IPS DF 4.7 (cell line): ENCODE measurements around the gene VRTN.
"Not testable (repeated sequence)": the region's sequence is repeated elsewhere in the genome, so short reads cannot be mapped to it uniquely, and the experiment has no call there.

Experiments used
- DNase-seq: peaks from one replicate; pipeline ENCODE4 v3.0.0-alpha.2; 2013; ENCODE audit warnings: low spot score; ENCODE audit errors: extremely low read depth

Gene VRTN, protein sequence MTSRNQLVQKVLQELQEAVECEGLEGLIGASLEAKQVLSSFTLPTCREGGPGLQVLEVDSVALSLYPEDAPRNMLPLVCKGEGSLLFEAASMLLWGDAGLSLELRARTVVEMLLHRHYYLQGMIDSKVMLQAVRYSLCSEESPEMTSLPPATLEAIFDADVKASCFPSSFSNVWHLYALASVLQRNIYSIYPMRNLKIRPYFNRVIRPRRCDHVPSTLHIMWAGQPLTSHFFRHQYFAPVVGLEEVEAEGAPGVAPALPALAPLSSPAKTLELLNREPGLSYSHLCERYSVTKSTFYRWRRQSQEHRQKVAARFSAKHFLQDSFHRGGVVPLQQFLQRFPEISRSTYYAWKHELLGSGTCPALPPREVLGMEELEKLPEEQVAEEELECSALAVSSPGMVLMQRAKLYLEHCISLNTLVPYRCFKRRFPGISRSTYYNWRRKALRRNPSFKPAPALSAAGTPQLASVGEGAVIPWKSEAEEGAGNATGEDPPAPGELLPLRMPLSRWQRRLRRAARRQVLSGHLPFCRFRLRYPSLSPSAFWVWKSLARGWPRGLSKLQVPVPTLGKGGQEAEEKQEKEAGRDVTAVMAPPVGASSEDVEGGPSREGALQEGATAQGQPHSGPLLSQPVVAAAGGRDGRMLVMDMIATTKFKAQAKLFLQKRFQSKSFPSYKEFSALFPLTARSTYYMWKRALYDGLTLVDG

DNA sequence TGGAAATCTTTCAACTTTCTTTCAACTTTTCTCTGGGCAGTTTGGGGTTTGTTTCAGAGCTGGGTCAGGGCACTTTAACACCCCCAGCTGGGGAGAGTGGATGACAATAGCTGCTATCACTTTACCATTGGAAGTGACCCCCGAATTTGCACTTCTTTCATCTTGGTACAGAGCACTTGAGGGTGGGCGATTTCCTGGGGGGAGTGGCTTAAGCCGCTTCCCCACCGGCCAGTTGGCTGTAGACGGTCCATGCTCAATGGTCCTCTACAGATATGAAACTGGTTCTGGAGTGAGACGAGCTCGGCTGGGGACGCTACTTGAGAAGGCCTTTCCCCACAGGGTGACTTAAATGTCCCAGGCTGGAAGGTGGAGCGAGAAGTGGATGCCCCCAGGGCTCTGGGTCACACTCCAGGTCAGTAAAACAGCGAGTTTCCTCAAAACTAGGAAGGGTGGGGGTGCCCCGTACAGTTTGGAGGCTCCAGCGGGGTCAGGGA is at the start of gene VRTN:
Gene VRTN (plus strand): TSS at position 231 of the 494 bp plus-strand sequence. CDS start 8,313 bp downstream, outside the sequence.
- DNase-seq = no peak

DNA sequence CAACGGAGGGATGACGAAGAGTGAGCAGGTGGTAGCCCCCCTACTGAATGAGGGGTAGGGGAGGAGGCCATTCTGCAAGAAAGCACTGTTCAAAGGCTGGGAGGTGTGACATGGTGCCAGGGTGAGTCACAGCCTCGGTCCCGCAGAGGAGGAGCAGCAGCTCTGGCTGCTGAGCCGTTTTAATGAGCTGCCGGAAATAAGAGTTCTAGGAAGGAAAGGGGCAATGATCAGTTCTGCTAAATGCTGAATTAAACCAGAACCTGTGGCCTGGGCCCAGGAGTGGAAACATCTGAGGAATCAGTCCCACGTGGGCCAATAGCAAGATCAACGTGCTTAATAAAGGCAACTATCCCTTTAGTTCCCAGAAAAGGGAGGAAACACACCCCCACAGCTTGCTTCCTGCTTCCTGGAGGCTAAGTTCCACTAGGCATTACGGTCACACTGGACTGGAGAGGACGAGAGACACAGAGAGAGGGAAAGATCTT is 49.2 kb upstream of the VRTN start:
- no peak for DNase-seq

DNA sequence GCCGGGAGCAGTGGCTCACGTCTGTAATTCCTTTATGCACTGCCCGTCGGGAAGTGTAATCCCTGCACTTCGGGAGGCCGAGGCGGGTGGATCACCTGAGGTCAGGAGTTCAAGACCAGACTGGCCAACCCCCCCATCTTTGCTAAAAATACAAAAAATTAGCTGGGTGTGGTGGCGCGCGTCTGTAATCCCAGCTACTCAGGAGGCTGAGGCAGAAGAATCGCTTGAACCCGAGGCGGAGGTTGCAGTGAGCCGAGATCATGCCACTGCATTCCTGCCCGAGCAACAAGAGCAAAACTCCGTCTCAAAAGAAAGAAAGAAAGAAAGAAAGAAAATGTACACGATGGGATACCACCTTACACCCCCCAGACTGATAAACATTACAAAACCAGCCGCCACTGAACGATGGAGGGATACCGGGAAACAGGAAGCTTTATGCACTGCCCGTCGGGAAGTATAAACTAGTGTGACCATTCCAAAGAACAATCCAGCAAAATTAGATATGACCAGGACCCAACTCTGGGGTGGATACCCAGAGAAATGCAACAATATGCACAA is 46.6 kb upstream of the VRTN start:
- DNase-seq = no peak

DNA sequence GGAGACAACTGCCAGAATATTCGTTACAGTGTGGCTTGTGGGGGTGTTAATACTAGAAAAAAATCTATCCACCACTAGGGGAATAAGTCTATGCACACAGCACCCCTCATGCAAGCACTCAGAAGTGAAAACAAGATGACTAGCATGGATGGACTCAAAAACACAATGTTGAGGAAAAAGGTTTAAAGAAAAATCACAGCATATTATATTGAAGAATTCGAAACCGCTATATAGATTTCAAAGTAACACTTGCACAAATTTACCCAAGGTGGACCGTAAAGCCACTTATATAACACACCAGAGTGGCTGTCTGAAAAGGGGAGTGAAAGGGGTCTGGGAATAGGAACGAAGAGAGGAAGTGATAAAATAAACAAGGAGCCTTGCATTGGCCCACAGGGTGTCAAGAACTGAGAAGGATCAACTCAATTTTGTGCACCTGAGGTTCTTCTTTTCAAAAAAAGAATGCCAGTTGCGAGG is 46.1 kb upstream of the VRTN start:
- DNase-seq = no peak

DNA sequence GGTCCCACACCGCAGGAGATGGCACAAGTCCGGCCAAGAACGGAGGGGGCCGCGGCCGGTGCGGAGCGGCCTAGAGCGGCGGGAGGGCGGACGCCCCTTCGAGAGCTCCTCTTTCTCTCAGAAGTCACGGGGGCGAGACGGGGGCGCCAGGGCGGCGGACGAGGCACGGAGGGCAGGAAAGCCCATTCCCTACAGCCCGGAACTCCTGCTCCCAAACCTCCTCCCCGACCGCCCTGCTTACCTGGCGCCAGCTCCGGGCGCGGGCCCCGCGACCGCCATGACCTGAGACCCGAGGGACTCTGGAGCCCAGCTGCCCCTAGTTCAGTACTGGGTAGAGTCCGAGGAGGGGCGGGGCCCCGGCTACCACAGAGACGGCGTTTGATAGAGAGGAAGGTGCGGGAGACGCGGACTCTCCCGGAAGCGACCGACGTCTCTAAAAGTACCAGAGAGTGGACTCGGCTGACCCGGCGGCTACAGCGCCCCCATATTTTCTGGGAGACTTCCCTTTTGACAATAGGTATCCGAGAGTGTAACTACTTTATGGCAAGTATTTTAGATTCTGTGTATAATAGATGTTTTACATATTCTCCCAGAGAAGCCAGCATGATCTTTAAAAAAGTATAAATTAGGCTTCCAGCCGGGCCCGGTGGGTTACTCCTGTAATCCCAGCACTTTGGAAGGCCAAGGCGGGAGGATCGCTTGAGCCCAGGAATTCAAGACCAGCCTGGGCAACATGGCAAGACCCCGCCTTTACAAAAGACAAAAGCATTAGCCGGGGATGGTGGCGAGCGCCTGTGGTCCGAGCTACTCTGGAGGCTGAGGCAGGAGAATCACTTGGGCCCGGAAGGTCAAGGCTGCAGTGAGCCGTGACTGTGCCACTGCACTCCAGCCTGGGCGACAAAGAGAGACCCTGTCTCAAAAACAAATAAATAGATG is 45.4 kb upstream of the VRTN start, which contains the start of gene ABCD4:
Gene ABCD4 (minus strand): TSS at position 301 of the 936 bp plus-strand sequence. CDS start 22 bp downstream, at position 279.
- DNase-seq = no peak

DNA sequence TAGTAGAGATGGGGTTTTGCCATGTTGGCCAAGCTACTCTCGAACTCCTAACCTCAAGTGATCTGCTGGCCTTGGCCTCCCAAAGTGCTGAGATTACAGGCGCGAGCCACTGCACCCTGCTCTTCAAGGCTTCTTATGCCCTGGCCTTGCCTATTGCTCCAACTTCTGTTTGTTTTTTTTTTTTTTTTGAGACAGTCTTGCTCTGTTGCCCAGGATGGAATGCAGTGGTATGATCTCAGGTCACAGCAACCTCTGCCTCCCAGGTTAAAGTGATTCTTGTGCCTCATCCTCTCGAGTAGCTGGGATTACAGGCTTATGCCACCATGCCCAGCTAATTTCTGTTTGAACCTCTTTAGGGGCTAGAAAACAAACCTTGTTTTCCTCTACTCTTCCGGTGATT is 39.6 kb upstream of the VRTN start:
- DNase-seq = no peak

DNA sequence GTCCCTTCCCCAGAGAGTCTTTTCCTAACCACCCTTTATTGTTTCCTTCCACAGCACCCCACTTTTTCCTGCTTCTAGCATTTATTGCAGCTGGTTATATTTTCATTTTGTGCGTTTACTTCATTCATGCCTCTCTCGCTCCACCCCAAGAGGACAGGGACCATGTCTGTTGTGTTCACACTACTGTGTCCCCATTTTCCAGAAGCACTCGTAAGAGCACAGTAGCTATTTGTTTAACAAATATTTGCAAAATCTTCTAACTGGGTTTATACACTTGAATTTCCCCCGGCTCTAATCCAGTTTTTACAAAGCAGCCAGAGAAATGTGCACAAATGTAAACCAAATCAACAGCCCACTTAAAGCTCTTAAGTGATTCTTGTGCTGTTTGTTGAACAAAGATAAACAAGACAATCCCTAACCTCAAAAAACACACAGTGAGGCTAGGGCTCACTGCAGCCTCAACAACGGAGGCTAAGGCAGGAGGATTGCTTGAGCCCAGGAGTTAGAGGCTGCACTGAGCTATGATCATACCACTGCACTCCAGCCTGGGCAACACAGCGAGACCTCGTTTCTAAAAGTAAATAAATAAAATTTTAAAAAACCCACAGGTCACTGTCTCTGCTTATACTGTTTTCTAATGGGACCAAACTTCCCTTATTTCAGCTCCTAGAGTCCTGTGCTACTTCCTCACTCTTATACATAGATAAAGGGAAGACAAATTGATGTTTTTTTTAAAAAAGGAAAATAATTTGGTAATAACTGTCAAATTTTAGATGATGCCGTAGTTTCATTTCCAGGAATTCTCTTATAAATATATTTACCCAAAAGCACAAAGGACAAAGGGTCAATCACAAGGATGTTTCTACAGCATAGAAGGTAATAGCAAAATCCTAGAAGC is 38.9 kb upstream of the VRTN start:
- no peak for DNase-seq

DNA sequence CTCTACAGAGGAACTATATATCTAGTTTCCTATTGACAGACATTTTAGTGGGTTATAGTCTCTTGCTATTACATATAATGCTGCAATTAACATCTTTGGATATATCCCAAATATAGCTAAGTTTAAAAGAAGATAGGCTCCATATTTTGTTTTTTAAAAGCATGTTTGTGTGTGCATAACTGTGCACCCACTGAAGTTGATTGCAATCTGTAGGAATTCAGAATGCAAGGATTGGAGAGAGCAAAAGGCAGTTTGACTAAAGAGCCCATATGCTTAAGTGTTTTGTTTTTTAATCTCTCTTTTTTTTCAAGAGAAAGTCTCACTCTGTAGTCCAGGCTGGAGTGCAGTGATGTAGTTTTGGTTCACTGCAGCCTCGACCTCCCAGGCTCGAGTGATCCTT is 36.1 kb upstream of the VRTN start:
- no peak for DNase-seq

DNA sequence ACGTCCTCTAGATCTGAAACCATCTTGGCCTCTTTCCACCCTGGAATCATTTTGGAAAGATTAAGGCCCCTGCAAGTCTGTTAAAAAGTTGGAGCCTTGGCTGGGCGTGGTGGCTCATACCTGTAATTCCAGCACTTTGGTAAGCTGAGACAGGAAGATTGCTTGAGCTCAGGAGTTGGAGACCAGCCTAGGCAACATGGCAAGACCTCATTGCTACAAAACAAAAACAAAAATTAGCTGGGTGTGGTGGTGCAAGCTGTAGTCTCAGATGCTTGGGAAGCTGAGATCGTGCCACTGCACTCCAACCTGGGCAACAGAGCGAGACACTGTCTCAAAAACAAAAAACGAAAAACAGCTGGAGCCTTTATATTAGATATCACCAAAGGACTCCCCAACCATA is 34.7 kb upstream of the VRTN start:
- no peak for DNase-seq

DNA sequence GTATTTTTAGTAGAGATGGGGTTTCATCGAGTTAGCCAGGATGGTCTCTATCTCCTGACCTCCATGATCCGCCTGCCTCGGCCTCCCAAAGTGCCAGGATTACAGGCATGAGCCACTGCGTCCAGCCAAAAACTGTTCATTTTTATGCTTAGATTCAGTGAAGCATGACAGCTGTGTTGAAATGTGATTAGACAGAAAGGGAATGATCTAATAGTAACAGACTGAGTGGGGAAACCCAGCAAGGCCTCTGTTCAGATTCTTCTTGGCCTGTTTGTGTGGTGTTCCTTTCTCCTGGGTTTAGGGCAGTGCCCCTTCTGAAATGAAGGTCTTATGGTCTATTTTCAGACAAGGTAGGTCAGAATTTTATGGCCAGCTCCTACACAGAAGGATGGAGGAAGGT is 33.7 kb upstream of the VRTN start:
- DNase-seq = no peak

DNA sequence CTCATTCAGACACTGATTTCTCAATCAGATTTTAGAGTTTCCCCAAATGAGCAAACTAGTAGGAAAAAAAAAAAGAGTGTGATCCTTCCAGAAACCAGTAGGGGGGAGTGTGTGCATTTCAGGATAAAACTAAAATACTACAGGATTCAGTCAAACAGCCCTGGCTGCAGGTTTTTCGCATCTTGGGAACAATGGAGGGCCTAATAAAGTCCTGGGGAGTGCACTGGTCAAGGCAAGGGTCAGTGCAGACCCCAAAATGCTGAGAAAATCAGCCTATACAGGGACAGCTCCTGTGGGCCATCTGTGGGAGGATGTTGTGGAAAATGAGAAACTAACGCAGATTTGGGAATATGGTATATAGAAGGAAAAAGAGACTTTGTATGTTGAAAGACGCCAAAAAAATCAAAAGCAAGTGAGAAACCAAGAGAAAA is 23.3 kb upstream of the VRTN start:
- no peak for DNase-seq

DNA sequence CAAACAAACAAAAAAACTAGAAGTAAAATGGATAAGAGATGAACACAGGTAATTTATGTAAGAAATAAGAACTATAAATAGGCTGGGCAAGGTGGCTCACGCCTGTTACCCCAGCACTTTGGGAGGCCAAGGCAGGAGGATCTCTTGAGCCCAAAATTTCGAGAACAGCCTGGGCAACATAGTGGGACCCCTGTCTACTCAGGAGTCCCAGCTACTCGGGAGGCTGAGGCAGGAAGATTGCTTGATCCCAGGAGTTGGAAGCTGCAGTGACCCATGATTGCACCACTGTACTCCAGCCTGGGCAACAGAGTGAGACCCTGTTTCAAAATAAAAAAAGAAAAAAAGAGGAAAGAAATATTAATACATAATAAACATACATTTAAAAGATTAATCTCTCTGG is 22.8 kb upstream of the VRTN start:
- DNase-seq = no peak

DNA sequence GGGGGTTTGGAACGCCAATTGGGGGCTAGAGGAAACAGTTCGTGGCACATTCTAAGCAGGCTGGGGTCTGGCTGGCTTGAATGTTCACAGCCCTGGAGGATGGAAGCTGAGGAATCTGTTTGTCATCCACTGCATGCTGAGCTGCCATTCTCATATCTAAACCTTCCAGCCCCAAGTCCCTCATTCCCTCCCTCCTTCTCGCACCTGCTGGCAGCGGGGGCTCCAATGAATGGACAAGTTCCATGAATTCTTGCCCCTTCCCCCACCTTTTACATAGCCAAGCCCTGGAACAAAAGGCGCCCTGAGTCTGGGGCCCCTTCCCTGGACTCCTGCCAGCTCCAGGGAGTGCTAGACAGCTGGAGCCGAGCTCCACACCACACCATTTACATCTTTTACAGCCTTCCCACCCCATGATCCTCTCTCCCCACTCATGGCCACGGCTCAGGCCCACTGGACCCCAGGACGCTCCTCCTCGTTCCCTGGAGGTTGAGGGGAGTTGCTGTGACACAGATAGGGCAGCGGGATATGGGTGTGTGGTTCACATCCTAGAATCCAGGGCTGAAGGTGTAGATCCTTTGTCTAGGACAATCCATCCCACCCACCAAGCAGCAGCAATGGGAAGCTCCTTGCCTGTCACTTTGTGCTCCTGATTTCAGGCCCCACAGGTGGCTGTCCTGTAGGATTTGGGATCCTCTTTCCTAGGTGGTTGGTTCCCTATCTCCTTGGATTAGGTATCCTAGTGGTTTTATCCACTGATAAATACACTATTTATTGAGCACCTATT is 21.7 kb upstream of the VRTN start:
- peak; percentile 96 for DNase-seq

DNA sequence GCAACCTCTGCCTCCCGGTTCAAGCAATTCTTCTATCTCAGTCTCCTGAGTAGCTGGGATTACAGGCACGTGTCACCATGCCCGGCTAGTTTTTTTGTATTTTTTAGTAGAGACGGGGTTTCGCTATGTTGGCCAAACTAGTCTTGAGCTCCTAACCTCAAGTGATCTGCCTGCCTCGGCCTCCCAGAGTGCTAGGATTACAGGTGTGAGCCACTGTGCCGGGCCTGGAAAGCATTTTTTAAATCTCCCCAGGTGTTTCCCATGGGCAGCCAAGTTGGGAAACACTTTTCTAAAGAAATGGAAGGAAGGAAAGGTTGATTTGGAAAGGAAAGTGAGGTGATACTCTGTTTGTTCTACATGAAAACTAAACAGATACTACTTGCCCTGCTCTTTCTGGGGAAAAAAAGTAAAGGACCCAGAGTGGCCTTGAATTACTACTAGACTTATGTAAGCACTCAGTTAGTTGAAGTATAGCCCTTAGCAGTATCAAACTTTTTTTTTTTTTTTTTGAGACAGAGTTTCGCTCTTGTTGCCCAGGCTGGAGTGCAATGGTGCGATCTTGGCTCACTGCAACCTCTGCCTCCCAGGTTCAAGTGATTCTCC is 18.2 kb upstream of the VRTN start:
- not testable (repeated sequence) for DNase-seq

DNA sequence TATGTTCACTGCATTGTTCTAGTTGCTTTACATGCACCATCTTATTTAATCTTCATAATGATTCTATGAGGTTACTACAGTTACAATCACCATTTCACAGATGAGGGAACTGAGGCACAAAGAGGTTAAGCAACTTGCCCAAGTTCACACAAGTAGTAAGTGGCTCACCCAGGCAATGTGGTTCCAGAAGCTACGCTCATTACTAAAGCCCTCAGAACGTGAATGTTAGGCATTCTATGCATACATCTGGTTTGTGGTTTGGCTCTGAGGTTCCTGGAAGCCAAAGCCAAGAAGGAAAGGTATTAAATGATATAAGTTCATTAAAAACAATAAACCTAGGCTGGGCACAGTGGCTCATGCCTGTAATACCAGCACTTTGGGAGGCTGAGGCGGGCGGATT is 14.4 kb upstream of the VRTN start:
- no peak for DNase-seq

DNA sequence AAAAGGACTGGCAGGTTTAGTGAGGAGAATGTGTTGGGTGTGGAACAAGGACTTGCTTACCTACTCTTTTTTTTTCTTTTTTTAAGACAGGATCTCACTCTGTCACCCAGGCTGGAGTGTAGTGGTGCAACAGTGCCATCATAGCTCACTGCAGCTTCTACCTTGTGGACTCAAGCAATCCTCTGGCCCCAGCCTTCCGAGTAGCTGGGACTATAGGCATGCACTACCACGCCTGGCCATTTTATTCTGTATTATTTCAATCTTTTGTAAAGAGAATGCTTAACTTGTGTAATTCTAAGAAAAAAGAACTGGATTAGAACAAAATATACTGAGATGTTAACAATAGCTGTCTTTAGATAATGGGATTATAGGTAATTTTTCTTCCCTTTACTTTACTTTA is 1.9 kb upstream of the VRTN start:
- no peak for DNase-seq

DNA sequence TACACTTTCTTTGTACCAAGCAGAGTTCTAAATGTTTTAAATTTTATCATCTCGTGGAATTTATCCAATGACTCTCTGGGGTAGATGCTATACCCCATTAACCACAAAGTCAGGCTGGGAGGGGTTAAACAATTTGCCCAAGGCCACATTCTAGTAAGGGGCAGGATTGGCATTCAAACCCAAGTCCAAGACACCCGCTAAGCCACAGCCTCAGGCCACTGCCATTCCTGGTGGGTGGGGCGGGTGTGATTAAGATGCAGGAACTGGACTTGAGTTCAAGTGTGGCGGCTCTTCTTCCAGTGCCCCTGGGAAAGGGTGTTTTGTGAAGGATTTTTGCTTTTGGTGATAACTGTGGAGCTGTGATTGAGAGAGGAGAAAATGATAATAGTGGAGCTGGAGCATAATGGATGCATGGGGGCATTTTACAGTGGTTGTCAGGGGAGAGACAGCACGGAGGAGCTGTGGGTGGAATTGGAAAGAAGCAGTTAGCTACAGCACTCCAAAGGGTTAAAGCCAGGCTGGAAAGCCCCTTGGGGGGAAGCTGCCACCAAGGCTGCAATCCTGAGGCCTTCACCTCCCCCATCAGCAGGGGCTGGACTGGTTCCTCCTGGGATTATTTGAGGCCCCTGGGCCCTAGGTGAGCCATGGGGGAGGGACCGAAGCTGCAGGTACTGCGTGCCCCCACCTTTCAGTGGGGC is 1.0 kb upstream of the VRTN start:
- DNase-seq = no peak

DNA sequence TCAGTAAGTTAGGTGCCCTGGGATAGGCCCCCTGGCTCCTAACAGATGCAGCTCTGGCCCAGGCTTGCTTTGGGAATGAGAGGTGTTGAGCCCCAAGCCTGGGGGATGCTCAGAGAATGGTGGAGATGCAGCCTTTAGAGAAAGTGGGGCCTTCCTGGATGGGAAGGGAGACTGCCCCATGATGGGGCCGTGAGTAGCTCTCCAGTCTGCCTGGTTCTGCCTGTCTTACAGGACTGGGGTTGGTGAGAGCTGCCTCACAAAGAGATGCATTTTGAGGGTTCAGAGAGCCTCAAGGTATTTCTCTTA is 523 bp upstream of the VRTN start:
- no peak for DNase-seq
